Measurements from ENCODE around the gene SHISA9.

The SHISA9 gene

GRCh38 chr16:13081825-13082331 is 180.5 kb downstream of the SHISA9 start:
- no peak for DNase-seq

DNA sequence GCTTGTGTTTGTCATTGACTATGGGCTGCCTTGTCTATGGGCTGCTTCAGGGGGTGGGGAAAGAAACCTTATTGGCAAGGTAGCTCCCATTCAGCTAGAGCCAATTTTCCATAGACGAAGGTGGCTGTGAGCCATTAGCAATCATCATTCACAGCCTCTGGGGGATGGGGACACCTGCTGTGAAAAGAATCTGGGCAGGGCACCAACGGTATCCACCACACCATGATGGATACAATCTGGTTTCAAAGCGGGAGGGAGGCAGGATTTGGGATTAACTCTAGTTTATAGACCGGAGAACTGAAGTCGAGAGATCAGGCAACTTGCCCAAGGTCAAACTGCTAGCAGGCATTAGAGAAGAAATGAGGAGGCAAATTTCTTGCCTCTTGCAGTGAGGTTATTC is 182.3 kb downstream of the SHISA9 start:
- DNase-seq = no peak

DNA sequence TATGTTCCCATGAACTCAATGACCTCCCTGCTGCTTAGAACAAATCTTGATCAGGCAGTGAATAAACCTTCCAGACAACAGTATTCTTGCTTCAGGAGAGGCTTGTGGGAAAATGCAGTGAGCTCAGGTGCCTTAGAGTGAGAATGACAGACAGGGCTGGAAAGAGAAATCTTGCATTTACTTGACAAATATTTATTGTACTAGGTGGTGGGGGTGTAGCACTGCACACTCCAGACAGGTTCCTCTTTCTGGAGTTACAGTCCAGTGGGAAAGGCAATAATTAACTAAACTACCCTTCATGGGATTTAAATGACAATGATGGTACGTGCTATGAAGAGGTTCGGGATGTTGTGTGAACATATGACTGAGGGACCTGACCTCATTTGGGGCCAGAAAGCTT is 182.9 kb downstream of the SHISA9 start:
- DNase-seq = no peak

DNA sequence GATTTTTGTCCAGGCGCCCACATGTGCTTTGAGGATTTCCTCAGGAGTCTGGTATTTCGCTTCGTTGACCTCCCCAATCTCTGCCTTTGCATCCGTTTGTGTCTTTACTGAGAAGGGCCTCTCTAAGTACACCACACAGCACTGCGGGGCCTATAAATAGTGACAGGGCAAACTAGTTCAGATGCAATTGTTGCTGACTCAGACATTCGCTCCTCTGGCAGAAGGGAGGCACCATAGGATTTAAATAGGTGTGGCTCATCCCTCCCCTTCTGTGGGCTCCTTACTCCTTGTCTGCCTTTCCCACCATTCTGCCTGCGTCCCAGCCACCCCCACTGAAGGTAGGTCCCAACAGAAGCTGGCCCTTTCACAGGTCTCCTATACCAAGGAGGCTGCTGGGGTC is 192.3 kb downstream of the SHISA9 start:
- DNase-seq = no peak

DNA sequence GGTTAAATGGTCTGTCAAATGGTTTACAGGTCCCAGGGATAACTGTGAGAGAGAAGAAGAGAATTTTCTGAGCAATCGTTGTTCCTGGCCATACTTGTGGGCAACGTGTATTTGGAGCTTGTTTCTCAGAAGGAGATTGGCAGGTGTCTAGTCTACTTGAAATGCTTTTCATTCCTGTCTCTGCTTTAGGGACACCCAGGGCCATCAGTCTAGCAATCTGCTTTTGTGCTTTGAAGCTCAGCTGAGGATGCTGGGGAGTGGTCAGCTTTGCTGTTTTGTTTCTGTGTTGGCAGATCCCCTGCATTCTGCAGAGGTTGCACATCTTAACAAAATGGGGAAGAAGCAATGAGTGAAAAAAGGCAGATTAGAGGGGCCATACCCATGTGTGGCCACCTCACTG is 193.7 kb downstream of the SHISA9 start:
- DNase-seq = no peak

DNA sequence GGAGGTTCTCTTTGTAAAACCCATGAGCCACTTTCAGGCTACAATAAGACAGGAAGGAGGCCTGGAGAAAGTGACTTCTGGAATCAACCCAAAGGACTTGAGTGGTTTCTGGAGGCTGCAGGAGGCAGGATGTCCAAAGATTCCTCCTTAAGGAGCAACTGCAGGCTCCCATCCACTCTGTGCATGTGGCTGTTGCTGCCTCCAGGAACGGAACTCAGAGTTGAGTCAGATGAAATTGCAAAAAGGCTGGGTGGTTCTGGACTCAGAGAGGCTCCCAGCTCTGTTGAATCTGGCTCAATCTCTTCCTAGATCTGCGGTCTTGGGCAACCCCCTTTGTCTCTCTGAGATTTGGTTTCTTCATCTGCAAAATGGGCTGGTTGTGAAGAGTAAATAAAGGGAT is 197.1 kb downstream of the SHISA9 start:
- no peak for DNase-seq

GRCh38 chr16:13099822-13100221 is 198.4 kb downstream of the SHISA9 start:
- no peak for DNase-seq

- DNase-seq = no peak
These were observed 199.6 kb downstream of the SHISA9 start for GRCh38 chr16:13100970-13101369.

DNA sequence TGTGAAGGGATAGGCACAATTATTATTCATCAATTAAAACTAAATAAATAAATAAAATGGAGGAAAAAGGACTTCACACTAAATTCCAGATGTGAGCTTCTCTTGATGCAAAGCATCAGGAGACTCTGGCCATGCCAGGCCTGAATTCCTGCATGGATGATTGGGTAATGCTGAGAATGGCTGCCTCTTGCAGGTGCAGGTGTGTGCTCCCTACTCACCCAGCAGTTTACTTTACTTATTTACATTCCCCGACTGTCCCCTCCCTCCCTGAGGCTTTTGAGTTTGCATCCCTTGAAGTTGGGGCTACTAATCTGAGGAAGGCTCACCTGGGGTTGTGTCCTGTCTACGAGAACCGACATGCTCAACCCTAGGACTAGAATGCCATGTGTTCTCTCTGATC is 200.4 kb downstream of the SHISA9 start:
- no peak for DNase-seq

DNA sequence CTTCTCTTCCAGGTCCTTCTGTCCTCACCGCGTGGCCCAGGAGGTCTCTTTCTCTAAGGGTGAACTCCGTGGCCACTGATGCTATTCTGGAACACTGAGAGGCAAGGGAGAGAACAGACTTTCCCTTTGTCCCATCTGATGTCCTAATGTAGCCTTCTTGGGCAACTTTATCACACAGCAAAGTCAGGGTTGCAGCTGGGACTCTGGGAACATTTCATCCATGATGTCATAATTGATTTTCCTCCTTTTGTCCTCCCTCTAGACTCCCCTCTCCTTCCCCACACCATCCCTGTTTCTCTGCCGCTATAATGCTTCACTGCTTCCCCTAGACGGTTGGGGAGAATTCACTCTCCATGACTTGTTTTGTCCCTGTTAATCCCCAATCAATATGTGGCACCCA is 201.0 kb downstream of the SHISA9 start:
- DNase-seq = no peak

GRCh38 chr16:13103831-13104530 is 202.6 kb downstream of the SHISA9 start:
- DNase-seq = no peak

GRCh38 chr16:13104772-13105171 is 203.4 kb downstream of the SHISA9 start:
- DNase-seq = no peak

DNA sequence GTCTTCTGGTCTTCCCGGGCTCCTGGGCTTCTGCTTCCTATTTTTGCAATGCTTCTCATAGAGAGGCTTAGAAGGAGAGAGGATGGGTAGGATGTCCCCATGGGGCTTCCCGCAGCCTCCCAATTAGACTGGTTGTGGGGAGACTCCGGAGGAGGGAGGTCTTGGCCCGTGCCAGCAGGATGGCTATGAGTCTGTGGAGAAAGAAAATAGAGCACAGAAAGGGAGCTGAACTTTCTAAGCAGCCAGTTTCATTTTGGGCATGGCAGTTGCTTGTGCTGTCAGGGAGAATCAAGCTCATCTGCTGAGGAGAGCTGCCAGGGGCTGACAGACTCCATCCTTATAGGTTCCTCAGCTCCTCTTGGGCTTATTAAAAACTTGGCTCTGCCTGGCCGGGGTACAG is 204.0 kb downstream of the SHISA9 start:
- DNase-seq = no peak

- no peak for DNase-seq
These were observed 205.1 kb downstream of the SHISA9 start for GRCh38 chr16:13106464-13106863.

DNA sequence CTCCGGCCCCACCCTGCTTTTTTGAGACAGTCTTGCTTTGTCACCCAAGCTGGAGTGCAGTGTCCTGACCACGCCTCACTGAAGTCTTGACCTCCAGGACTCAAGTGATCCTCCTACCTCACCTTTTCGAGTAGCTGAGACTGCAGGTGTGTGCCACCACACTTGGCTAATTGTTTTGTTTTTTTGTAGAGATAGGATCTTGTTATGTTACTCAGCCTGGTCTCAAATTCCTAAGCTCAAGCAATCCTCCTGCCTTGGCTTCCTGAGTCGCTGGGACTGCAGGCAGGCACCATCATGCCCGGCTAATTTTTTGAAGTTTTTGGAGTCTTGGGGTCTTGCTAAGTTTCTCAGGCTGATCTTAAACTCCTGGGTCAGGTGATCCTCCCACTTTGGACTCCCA is 206.7 kb downstream of the SHISA9 start:
- no peak for DNase-seq

DNA sequence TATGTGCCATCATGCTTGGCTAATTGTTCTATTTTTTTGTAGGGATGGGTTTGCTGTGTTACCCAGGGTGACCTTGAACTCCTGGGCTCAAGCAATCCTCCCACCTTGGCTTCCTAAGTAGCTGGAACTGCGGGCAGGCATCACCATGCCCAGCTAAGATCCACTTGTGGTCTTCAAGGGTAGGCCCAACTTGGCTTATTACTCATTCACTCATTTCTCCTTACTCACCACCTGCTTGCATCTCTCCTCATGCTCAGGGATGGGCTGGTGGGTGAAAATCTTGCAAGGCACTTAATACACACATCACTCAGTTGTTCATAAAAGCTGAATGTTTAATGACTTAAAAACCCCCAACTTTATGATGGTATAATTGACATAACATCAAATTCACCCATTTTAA is 207.8 kb downstream of the SHISA9 start:
- DNase-seq = no peak

DNA sequence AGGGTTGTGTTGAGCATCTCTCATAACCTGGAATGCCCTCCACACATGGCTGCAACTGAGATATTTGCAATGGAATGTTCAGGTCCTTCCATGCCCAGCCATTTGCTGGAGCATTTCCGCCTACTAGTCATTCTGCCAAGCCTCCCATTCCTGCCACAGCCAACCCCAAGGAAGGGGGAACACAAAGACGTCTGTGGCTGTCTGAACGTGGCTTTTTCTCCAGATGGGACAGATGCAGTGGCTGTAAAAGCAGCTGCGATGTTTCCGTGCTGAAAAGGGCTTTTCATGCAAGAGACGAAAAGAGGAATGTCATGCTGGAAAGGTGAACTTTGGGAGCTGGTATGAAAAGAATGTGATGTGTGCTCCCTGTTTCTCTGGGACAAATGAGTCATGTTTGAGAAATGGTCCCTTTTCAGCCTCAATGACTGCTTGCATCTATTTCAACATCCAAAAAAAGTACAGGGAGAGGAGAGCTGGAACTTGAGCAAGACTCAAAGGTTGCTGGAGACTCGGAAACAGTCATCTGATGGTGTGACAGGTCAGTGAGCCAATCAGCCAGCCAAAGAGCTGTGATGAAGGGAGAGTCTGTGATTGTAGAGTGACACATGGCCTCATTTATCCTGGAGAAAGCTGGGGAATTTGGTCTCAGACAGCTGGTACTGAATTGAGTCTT is 208.9 kb downstream of the SHISA9 start:
- no peak for DNase-seq

DNA sequence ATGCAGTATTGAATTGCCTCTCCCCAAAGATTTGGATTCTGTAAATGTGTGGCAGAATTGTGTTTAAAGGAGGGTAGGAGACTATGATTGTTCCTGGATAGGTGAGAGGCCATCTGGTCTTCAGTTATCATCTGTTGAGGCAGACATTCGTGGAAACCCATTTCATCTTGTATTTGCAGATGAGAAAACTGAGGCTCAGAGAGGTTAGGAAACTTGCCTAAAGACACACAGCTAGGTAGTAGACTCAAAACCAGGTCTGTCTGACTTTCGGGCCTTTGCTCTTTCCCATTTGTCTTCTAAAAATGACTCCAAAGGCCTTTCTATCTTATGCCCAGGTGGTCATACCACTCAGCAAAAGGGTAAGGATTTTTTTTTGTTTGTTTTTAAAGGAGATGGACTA is 210.3 kb downstream of the SHISA9 start:
- DNase-seq = no peak

DNA sequence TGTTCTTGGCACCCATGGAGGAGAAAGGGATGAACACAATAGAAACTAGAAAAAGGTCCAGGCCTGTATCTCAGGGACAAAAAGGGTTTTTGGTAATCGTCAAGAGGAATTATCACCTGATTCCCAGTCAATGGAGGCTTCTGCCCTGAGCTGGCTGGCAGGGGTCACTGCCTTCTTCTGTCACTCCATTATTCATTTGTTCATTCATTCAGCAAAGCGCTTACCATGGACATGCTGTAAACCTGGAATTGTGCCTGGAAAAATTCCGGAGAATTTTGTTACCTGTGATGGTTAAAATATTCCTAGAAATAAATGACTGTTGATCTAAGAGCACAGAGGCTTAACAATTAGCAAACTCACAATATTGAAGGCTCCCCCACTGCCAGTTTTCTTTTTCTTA is 212.3 kb downstream of the SHISA9 start:
- no peak for DNase-seq

DNA sequence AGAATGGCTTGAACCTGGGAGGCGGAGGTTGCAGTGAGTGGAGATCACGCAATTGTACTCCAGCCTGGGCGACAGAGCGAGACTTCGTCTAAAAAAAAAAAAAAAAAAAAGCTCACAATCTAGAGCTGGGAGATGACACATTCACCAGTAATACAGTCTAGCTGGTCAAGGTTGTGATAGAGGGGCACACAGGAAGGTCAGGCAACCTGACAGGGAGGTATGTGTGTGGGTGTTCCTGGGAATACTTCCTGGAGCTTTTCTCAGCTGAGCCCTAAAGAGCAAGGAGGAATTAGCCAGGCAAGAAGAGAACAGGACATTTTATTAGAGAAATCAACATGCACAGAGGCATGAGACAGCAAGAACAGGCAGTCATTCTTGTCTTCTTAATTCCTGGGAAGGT is 216.7 kb downstream of the SHISA9 start:
- no peak for DNase-seq

GRCh38 chr16:13120091-13120490 is 218.7 kb downstream of the SHISA9 start:
- DNase-seq = no peak

GRCh38 chr16:13120557-13120956 is 219.2 kb downstream of the SHISA9 start:
- no peak for DNase-seq

DNA sequence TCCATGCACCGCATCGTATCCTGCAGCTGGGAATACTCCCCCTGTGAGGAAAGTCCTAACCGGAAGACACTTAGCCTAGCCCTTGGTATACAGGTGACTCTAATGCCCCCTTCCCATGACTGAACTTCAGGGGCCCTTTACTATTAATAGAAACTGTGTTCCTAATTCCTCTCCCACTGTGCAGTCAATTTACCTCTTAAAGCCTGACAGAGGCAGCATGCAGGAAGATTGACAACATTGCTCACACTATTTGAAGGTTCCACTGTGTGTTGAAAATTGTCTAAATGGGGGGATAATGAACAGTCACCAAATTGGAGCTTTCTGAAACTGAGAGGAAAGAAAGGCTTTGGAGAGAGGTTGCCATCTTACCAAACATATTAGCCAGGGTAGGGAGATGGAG is 222.6 kb downstream of the SHISA9 start:
- DNase-seq = no peak

- no peak for DNase-seq
These were observed 225.7 kb downstream of the SHISA9 start for GRCh38 chr16:13127144-13127543.

DNA sequence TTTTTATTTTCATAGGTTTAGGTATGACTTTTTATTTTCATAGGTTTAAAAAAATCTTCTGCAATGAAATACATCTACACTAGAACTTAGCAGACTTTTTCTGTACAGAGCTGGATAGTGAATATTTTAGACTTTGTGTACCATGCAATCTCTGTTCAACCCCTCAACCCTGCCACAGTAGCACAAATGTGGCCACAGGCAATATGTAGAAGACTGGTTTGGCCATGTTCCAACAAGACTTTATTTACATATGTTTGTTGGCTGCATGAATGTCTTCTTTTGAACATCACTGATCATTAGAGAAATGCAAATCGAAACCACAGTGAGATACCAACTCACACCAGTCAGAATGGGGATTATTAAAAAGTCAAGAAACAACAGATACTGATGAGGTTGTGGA is 229.2 kb downstream of the SHISA9 start:
- DNase-seq = no peak
